NT2/D1 (cell line): ENCODE results near the gene NUBP1.

Source experiments
- YY1 ChIP-seq: IDR thresholded peaks from 2 replicates; pipeline ENCODE4 v1.6.1; 2011; ENCODE audit not compliant: insufficient read length, insufficient read depth
- ZNF274 ChIP-seq: IDR thresholded peaks from 2 replicates; pipeline ENCODE4 v1.6.1; 2011; ENCODE audit warnings: mild to moderate bottlenecking, low read depth, low read length

DNA sequence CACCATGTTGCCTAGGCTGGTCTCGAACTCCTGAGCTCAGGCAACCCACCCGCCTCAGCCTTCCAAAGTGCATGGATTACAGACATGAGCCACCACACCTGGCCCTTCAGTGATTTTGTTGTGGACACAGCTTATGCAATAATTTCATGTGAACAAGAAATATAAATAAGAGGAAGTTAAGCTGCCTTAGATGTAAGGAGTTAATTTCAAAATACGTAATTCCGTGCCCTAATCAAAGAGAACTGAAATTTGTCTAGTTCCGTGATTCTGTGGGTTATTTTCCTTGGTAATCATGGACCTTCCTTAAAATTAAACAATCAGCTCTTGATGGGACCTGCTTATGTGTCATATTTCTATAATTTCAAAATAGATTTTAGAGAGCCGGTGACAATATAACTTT lies 63.1 kb downstream of the NUBP1 start:
- no peak for TF ChIP-seq ZNF274
- no peak for TF ChIP-seq YY1
